Stromal cell of bone marrow (primary cell): Measurements from ENCODE around the gene METTL4.

Source experiments
- DNase-seq: peaks from one replicate; pipeline ENCODE4 v3.0.0-alpha.2; 2012; ENCODE audit warnings: low read depth

The METTL4 gene

GRCh38 chr18:2571200-2572170 is at the start of gene METTL4, which contains the start of gene NDC80:
Gene METTL4, minus strand, starts transcription at chr18:2571505. Its CDS starts 4,289 bp downstream, at chr18:2567216.
Gene NDC80, plus strand, starts transcription at chr18:2571557. Its CDS starts 1,429 bp downstream, at chr18:2572986.
- peak; percentile 74 for DNase-seq

DNA sequence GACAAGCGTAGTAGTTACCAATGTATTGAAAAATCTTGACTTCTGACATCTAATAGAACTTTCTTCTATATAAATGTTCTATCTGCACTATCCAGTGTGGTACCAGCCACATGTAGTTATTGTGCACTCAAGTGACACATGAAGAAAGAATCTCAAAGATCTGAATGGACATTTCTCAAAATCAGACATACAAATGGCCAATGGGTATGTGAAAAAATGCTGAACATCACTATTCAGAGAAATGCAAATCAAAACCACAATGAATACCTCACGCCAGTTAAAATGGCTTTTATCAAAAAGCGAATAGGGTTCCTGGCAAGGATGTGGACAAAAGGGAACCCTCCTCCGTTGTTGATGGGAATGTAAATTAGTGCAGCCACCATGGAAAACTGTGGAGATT is 46.7 kb upstream of the METTL4 start:
- DNase-seq = no peak

GRCh38 chr18:2617401-2617998 is 46.2 kb upstream of the METTL4 start:
- DNase-seq = no peak

- DNase-seq = no peak
Observed at GRCh38 chr18:2612996-2613395, 41.7 kb upstream of the METTL4 start.

DNA sequence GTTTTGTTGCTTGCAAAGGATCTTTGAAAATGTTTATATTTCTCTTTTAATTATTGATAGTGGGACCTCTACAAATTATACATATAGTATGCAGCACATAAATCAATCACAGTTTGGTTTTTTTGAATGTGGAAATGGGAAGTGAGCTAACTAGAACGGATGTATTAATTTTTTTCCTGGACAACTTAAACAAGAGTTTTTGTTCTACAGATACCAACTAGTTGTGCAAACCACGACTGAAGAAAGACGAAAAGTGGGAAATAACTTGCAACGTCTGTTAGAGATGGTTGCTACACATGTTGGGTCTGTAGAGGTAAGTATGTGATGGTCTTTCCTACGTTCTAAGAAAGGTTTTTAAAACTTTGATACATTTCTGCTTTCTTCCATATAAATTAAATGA is 39.2 kb upstream of the METTL4 start:
- no peak for DNase-seq

DNA sequence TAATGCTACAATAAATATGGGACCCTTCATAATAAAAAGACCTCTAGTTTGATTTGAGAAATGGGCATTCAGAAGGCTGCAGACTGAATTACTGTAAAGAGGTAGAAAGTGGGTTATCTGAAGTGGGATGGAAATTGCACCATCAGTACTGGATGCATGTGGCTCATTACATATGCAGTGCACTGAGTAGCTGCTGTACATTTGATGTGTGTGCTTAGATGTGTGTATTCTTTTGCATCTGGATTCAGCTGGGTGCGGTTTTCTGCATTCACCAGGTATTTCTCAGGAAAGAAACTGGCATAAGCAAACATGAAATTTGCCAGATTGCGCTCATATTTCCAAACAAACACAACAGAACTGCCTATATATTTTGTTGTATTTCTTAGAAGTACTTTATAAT is 38.3 kb upstream of the METTL4 start:
- DNase-seq = no peak

- no peak for DNase-seq
Observed at GRCh38 chr18:2606335-2606734, 35.0 kb upstream of the METTL4 start.

- no peak for DNase-seq
Observed at GRCh38 chr18:2602844-2603243, 31.5 kb upstream of the METTL4 start.

DNA sequence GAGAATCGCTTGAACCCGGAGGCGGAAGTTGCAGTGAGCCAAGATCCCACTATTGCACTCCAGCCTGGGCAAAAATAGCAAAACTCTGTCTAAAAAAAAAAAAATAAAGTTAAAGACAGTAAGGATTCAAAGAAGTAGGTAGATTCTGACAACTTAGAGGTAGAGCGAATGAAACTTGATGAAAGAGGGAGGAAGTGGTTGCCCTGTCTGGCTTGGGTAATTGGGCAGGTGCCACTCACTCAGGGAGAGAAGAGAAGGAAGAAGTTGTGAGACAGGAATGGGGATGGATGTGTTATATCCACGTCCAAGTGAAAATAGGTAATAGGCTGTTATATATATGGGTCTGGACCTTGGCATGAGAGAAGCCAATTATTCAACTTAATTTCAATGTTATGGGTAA is 26.3 kb upstream of the METTL4 start:
- DNase-seq = no peak

DNA sequence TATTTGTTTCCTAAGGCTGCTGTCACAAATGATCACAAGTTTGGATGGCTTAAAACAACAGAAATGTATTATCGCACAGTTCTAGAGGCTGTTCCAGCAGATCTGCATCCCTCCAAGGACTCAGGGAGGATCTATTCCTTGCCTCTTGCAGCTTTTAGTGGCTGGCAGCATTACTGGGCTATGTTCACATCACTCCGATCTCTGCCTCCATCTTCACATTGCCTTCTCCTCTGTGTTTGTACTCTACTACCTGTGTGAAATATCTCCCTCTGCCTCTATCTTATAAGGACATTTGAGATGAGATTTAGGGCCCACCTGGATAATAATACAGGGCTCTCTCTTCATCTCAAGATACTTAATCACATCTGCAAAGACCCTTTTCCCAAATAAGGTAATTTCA is 19.0 kb upstream of the METTL4 start:
- no peak for DNase-seq

GRCh38 chr18:2589345-2590068 is 18.2 kb upstream of the METTL4 start:
- peak; percentile 14 for DNase-seq

GRCh38 chr18:2588666-2589344 is 17.5 kb upstream of the METTL4 start:
- DNase-seq = peak; percentile 20

GRCh38 chr18:2587788-2588187 is 16.5 kb upstream of the METTL4 start:
- no peak for DNase-seq

- DNase-seq = no peak
Observed at GRCh38 chr18:2573408-2573807, 2.1 kb upstream of the METTL4 start.

GRCh38 chr18:2572892-2573291 is 1.6 kb upstream of the METTL4 start:
- DNase-seq = no peak

- DNase-seq = no peak
Observed at GRCh38 chr18:2572171-2572569, 865 bp upstream of the METTL4 start.

GRCh38 chr18:2570772-2571199 is 519 bp downstream of the METTL4 start:
- peak; percentile 50 for DNase-seq

GRCh38 chr18:2569338-2570207 is 1.7 kb downstream of the METTL4 start:
- no peak for DNase-seq

- DNase-seq = no peak
Observed at GRCh38 chr18:2568605-2569004, 2.7 kb downstream of the METTL4 start.

- DNase-seq = no peak
Observed at GRCh38 chr18:2568129-2568528, 3.2 kb downstream of the METTL4 start.

DNA sequence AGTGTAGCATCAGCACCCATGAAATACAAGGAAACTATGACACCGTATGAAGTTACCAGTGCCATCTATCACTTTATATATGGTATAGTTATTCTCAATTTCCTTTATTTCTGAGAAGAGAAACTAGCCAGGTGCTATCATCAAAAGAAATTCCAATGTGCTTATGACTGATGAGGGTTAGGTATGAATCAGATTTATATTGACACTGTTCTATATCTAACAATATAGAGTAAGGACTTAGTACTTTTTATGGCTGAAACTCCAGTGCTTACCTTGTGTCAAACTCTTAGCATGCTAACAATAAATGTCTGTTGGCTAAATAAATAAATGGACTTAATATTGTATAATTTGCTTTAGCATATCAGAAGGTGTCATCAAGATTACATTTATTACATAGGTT is 6.9 kb downstream of the METTL4 start:
- no peak for DNase-seq
